Sigmoid colon (tissue), 4 donors: Measurements from ENCODE around the gene GRIK4.

Source experiments
- CTCF ChIP-seq, 4 experiments: fragments of 450-650 bp in 3 of 4; fragments of 200-600 bp in 1 of 4; IDR thresholded peaks; one replicate each; pipeline ENCODE4 v1.5.1; 2016 to 2019; ENCODE audit warnings: antibody characterized with exemption in 4 of 4, mild to moderate bottlenecking in 3 of 4, moderate library complexity in 2 of 4
- EP300 ChIP-seq, 4 donors: sonication (generic); formaldehyde crosslinking; IDR thresholded peaks; one replicate each; pipeline ENCODE4 v1.6.1; 2017; ENCODE audit warnings: antibody characterized with exemption in 4 of 4
- POLR2A ChIP-seq, 2 donors: fragments of 450-650 bp; IDR thresholded peaks; one replicate each; pipeline ENCODE4 v1.6.1; 2016; ENCODE audit warnings: antibody characterized with exemption in 2 of 2, mild to moderate bottlenecking in 2 of 2, moderate library complexity in 2 of 2
- POLR2AphosphoS5 ChIP-seq, 4 donors: sonication (generic); formaldehyde crosslinking; IDR thresholded peaks; one replicate each; pipeline ENCODE4 v1.6.1; 2017; ENCODE audit warnings: antibody characterized with exemption in 4 of 4

GRCh38 chr11:120735035-120735434, 223.5 kb downstream of the GRIK4 start:
- TF ChIP-seq CTCF (IDR thresholded peaks at IDR 0.05) (no peak), POLR2AphosphoS5 (IDR thresholded peaks at IDR 0.05) (no peak), POLR2A (IDR thresholded peaks at IDR 0.05) (no peak), EP300 (IDR thresholded peaks at IDR 0.05) (no peak)
